GM21367 (cell line): ENCODE data around the gene SLC8B1.
"Not testable (repeated sequence)": the region's sequence is repeated elsewhere in the genome, so short reads cannot be mapped to it uniquely, and the experiment has no call there.

Experiments used
- ATAC-seq: cut with Tn5 transposase; IDR thresholded peaks from one replicate; pipeline ENCODE4 v1.9.1; 2021; ENCODE audit not compliant: unreplicated experiment

The SLC8B1 gene

GRCh38 chr12:113358381-113359132 lies 23.6 kb upstream of the SLC8B1 start, which contains the start of gene PLBD2:
TSS of gene PLBD2 (plus strand) at chr12:113358587. CDS start at chr12:113358601, 14 bp downstream.
- ATAC-seq = peak; percentile 86

- not testable (repeated sequence) for ATAC-seq
These were observed 19.3 kb upstream of the SLC8B1 start for GRCh38 chr12:113354192-113354591.

- no peak for ATAC-seq
These were observed 16.2 kb upstream of the SLC8B1 start for GRCh38 chr12:113351089-113351488.

DNA sequence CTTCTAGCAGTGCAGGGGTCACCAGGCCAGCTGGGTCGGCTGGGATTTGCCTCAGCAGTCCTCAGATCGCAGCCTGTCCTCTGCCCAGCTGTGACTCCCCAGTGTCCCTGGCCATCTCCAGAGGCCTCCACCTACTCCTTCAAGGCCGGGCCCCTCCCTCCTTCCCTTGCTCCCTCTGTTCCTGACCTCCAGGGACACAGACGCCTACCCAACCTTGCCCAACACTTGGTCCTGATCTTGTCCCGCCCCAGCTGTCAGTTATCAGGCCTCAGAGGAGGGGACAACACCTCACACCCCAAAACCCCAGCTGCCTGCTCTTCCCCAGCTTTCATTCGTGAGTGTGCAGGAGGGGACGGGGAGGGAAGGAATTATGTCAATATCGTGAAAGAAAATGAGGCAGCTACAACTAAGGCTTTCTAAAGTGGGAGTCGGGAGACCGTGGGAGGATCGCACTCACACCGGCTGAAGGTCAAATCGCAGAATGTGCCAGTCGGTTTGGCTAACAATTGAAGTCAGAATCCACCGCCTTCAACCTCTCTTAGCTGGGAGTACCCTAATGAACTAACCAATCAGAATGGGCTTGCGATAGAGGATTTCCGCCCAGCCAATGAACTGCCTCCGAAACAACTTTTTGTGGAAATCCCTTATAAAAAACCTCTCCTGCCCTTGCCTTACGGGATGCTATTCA lies 14.1 kb upstream of the SLC8B1 start:
- no peak for ATAC-seq

DNA sequence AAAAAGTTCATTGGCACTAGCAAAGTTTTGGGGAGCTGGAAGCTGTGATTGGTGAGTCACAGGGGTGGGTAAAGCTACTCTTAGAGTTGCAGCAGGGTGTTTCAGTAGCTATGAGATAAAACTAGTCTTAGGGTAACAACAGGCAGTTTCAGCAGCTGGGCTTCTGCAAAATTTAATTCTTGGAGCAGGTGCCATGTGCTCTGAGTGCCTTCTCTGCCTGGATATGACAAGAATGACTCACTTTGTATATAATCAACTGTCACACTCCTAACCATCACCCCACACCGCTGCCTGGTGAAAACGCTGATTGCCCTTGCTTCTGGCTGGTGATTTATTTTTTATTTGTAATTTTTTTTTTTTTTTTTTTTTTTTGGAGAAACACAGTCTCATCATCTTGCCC lies 13.0 kb upstream of the SLC8B1 start:
- ATAC-seq = no peak

GRCh38 chr12:113347107-113347506 lies 12.2 kb upstream of the SLC8B1 start:
- ATAC-seq = no peak

- ATAC-seq = no peak
These were observed 11.4 kb upstream of the SLC8B1 start for GRCh38 chr12:113346353-113346752.

DNA sequence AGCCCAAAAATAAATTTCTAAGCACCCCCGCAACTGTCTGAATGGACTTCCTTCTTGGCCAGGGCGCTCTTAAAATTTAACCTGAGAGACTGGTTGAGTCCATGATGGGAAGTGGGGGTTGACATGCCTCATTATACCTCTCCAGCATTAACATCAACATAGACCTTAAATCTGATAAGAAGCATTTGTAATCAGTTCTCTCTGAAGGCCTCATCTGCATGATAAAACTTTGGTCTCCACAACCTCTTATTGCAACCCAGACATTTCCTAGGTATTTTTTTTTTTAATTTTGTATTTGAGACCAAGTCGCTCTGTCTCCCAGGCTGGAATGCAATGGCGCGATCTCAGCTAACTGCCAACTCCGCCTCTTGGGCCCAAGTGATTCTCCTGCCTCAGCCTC lies 10.4 kb upstream of the SLC8B1 start:
- no peak for ATAC-seq

GRCh38 chr12:113341535-113341934 lies 6.6 kb upstream of the SLC8B1 start:
- ATAC-seq = no peak

DNA sequence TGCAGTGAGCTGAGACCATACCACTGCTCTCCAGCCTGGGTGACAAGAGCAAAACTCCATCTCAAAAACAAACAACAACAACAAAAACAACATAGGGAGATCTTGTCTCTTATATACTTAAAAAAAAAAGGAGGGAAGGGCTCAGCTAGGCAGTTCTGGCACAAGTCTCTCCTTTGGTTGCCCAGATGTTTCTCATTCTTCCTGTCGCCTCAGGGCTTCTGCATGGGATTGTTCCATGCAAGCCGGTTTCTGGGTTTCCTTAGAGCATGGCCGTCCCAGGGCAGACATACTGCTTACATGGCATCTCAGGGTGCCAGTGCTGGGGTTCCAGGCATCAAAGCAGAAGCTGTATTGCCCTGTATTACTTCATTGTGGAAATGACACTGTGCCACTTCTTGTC lies 5.2 kb upstream of the SLC8B1 start:
- no peak for ATAC-seq

DNA sequence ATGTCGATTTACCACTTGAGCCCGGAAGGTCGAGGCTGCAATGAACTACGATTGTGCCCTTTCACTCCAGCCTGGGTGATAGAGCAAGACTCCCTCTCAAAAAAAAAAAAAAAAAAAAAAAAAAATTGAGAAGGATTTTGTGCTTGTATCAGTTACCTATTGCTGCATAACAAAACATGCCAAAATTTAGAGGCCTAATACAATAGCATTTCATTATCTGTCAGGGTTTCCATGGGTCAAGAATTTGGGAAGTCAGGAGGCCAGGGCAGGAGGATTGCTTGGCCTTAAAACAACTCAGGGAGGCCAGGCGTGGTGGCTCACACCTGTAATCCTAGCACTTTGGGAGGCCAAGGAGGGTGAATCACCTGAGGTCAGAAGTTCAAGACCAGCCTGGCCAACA lies 4.6 kb upstream of the SLC8B1 start:
- no peak for ATAC-seq

- ATAC-seq = no peak
These were observed 778 bp downstream of the SLC8B1 start for GRCh38 chr12:113333877-113334785.

DNA sequence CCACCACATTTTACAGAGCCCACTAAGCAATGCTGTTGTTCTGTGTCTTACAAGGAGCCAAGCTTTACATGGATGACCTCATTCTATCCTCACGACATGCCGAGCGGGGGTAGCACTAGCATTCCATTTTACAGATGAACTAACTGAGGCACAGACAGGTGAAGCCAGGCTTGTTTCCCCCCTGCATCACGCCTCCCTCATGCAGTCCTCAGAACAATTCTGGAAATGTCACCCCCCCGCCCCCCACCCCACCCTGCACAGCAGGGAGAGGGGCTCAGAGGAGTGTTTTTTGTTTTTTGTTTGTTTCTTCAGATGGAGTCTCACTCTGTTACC lies 1.5 kb downstream of the SLC8B1 start:
- ATAC-seq = no peak

DNA sequence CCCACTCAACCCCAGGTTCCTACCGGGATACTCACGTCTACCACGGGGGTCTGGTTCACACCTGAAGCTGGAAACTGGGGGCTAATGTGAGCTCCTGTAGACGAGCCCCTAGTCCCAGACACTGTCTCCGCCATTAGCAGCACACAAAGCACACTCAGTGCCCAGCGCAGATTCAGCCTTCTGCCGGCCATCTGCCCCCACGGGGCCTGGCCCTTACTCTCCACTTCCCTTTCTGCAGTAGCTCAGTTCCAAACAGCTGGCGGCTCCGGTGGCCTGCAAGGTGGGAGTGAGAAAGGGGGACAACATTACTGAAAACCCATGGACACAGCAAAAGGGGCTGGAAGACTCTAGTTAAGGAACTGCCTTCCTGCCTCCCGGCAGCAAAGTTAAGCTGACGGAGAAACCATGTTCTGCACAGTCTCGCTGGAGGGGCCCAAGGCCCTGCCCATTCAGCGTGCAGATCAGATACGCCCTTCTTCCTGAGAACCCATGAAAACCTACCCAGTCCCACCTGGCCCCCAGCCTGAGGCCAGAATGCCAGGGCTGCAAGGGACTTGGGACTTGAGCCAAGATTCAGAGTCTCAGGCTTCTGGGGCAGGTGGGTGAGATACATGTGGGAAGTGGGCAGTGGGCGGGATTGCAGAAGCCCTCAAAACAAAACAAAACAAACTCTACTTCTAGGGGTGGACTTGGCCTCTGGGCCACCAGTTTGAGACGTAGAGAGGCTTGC lies 2.1 kb downstream of the SLC8B1 start:
- ATAC-seq = no peak

GRCh38 chr12:113330505-113330904 lies 4.4 kb downstream of the SLC8B1 start:
- ATAC-seq = no peak

GRCh38 chr12:113329791-113330417 lies 5.0 kb downstream of the SLC8B1 start:
- ATAC-seq = no peak

DNA sequence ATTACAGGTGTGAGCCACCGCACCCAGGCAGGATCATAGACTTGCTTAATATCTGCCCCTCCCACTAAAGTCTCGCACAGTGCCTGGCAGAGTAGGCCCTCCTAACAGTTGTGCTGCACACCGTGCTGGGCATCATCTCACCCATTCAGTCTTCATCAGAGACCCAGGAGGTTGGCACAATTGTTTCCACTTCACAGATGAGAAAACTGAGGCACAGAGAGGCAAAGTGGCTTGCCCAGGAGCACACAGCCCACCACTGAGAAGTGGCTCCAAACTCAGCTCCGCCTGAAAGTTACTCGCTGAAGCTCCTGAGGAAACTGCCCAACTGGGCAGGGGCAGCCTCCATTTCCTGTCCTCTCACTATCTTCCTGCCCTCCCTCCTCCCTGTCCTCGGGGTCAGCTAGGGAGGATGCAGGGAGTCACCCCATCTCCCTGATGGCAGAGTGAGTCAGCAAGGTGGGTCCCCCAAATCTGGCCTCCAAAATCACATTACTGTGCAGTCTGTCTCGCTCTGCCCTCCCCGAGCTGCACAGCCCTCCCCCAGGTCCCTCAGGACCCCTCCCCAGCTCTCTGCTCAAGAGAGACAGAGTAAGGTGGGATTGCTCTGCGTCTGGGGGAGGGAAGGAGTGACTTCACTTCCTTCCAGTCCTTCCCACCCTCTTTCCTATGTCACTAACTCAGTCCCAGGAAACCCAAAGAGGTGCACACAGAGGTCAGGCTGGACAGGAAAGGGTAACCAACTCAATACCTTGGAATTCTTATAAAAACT lies 5.7 kb downstream of the SLC8B1 start:
- no peak for ATAC-seq

- ATAC-seq = no peak
These were observed 6.5 kb downstream of the SLC8B1 start for GRCh38 chr12:113328368-113328889.

DNA sequence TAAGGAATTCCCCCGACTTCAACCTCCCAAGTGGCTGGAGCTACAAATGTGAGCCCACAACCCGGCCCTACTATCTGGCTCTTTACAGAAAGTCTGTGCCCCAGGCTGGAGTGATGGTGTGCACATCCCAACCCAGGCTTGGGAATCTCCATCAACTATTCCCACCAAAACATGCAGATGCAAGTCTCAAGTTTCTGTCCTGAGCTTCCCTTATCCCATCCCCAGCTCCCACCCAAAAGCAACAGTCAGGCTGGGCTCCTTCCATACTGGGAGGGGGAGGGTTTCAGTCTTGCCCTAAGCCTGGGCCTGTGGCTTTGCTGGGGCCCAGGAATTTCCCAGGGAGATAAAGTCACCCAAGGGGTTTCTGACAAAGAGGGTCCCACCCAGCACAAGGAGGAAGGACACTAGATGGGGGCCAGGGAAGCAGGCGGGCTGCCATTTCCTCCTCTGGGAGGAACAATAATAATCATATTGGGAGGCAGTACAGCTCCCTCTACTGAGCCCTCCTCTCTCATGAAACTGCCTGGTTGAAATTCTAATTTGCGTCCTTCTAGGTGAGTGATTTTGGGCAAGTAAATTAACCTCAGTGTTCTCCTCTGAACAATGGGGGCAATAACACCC lies 8.0 kb downstream of the SLC8B1 start:
- ATAC-seq = no peak
